Vagina (tissue), 2 donors: ENCODE data around the gene PIK3R6. TPM values are rescaled to one million over a fixed set of nuclear protein-coding genes. Genes with fewer than 3 reads are reported as not detected.

Experiments
- DNase-seq, 2 donors: peaks; one replicate each; pipeline ENCODE4 v3.0.0-alpha.2; 2017; ENCODE audit errors: extremely low spot score in 2 of 2
- H3K27ac ChIP-seq: fragments of 200-600 bp; sonication (generic); one replicate; pipeline ENCODE4 v1.5.1; 2019
- H3K27me3 ChIP-seq: fragments of 200-600 bp; sonication (generic); one replicate; pipeline ENCODE4 v1.5.1; 2019
- H3K36me3 ChIP-seq, 2 donors: fragments of 200-600 bp; sonication (generic); one replicate each; pipeline ENCODE4 v1.5.1; 2017 to 2019
- H3K4me1 ChIP-seq: fragments of 200-600 bp; sonication (generic); one replicate; pipeline ENCODE4 v1.5.1; 2019
- H3K4me3 ChIP-seq, 2 donors: fragments of 200-600 bp; sonication (generic); 1 replicate in 1 of 2; 2 replicates in 1 of 2; pipeline ENCODE4 v1.5.1; 2016 to 2019
- H3K9me3 ChIP-seq: fragments of 200-600 bp; sonication (generic); one replicate; pipeline ENCODE4 v1.5.1; 2019
- CTCF ChIP-seq, 3 experiments: fragments of 450-650 bp in 2 of 3; fragments of 200-600 bp in 1 of 3; sonication (generic) in 1 of 3; IDR thresholded peaks; one replicate each; pipeline ENCODE4 v1.5.1; 2017 to 2019; ENCODE audit warnings: antibody characterized with exemption in 3 of 3, mild to moderate bottlenecking in 2 of 3, moderate library complexity in 2 of 3
- POLR2A ChIP-seq, 2 donors: fragments of 450-650 bp; IDR thresholded peaks; one replicate each; pipeline ENCODE4 v1.6.1; 2017; ENCODE audit warnings: antibody characterized with exemption in 2 of 2, mild to moderate bottlenecking in 2 of 2, moderate library complexity in 2 of 2
- POLR2AphosphoS5 ChIP-seq, 2 donors: sonication (generic); formaldehyde crosslinking; IDR thresholded peaks; one replicate each; pipeline ENCODE4 v1.9.0; 2017; ENCODE audit warnings: antibody characterized with exemption in 2 of 2, mild to moderate bottlenecking in 2 of 2, low read depth in 1 of 2; ENCODE audit not compliant: insufficient read depth in 1 of 2
- intact Hi-C: fragments of 100-400 bp; cut with DNase I; formaldehyde crosslinking; loops from one replicate; pipeline ENCODE4 v1.15.1; 2023
- total RNA-seq: library from RNA; depleted of rRNA; stranded (reverse); fragments of >200 nt; gene quantifications from one replicate; pipeline ENCODE4 v1.2.3, GENCODE V29; 2016

PIK3R6 gene
- total RNA-seq, 1 donor from 2014 or later: 3.2 TPM

GRCh38 chr17:8890671-8891070 is 23.2 kb upstream of the PIK3R6 start:
- Histone ChIP-seq H3K4me1 (no peaks in the 10 kb centered on the region), H3K9me3 (no peaks in the 10 kb centered on the region), H3K27ac (no peak overlapping the region), H3K27me3 (no peaks in the 10 kb centered on the region), H3K4me3 (no peak overlapping the region), H3K36me3 (no peaks in the 10 kb centered on the region)
- DNase-seq: no peak
- intact Hi-C loops: no loop called here
- TF ChIP-seq CTCF (IDR thresholded peaks at IDR 0.05): no peak
- no peak for TF ChIP-seq POLR2AphosphoS5 (IDR thresholded peaks at IDR 0.05; ENCODE audit: insufficient read depth in 1 of 2, low read depth in 1 of 2)
- TF ChIP-seq POLR2A (IDR thresholded peaks at IDR 0.05): no peak

- intact Hi-C loops: no loop called here
- H3K27me3 ChIP-seq: no peaks in the 10 kb centered on the region
- no peaks in the 10 kb centered on the region for H3K9me3 ChIP-seq
- no peak for TF ChIP-seq POLR2A (IDR thresholded peaks at IDR 0.05)
- no peak for TF ChIP-seq CTCF (IDR thresholded peaks at IDR 0.05)
- TF ChIP-seq POLR2AphosphoS5 (IDR thresholded peaks at IDR 0.05; ENCODE audit: insufficient read depth in 1 of 2, low read depth in 1 of 2): no peak
- no peaks in the 10 kb centered on the region for H3K4me1 ChIP-seq
- no peaks in the 10 kb centered on the region for H3K36me3 ChIP-seq
- DNase-seq: no peak
- H3K4me3 ChIP-seq: no peak overlapping the region
- H3K27ac ChIP-seq: no peak overlapping the region
Measured at GRCh38 chr17:8889458-8890210, 22.2 kb upstream of the PIK3R6 start.

GRCh38 chr17:8888704-8889302 is 21.3 kb upstream of the PIK3R6 start:
- intact Hi-C loops: no loop called here
- Histone ChIP-seq H3K9me3 (no peaks in the 10 kb centered on the region), H3K36me3 (no peaks in the 10 kb centered on the region), H3K4me1 (no peaks in the 10 kb centered on the region), H3K4me3 (no peak overlapping the region), H3K27me3 (no peaks in the 10 kb centered on the region), H3K27ac (no peak overlapping the region)
- DNase-seq: no peak
- TF ChIP-seq POLR2AphosphoS5 (IDR thresholded peaks at IDR 0.05; ENCODE audit: insufficient read depth in 1 of 2, low read depth in 1 of 2) (no peak), POLR2A (IDR thresholded peaks at IDR 0.05) (no peak), CTCF (IDR thresholded peaks at IDR 0.05) (no peak)

- Histone ChIP-seq H3K4me3 (no peak overlapping the region), H3K36me3 (no peaks in the 10 kb centered on the region), H3K9me3 (no peaks in the 10 kb centered on the region), H3K4me1 (no peaks in the 10 kb centered on the region), H3K27ac (no peak overlapping the region), H3K27me3 (no peaks in the 10 kb centered on the region)
- intact Hi-C loops: no loop called here
- TF ChIP-seq CTCF (IDR thresholded peaks at IDR 0.05) (no peak), POLR2A (IDR thresholded peaks at IDR 0.05) (no peak), POLR2AphosphoS5 (IDR thresholded peaks at IDR 0.05; ENCODE audit: insufficient read depth in 1 of 2, low read depth in 1 of 2) (no peak)
- no peak for DNase-seq
Measured at GRCh38 chr17:8887834-8888703, 20.6 kb upstream of the PIK3R6 start.
